Measurements from ENCODE around the gene SEMA5A. TPM values are rescaled to one million over a fixed set of nuclear protein-coding genes. Genes with fewer than 3 reads are reported as not detected.
A peak's percentile ranks its signal among the peaks of the same experiment; 100 is the strongest.

SEMA5A gene
- total RNA-seq, 2 donors from 2014 or later: 16.2 to 19.7 TPM

GRCh38 chr5:9331372-9331771 lies 214.5 kb downstream of the SEMA5A start:
- intact Hi-C loops (cut with DNase I): no loop called here
- DNase-seq: no peak
- no peak for ATAC-seq

GRCh38 chr5:9329125-9329524 lies 216.8 kb downstream of the SEMA5A start:
- intact Hi-C loops (cut with DNase I): no loop called here
- no peak for ATAC-seq

GRCh38 chr5:9325549-9325948 lies 220.3 kb downstream of the SEMA5A start:
- no peak for DNase-seq
- ATAC-seq: no peak
- intact Hi-C loops (cut with DNase I): no loop called here

More at GRCh38 chr5:9329125-9329524, 216.8 kb downstream of the SEMA5A start:
- no peak for DNase-seq

GRCh38 chr5:9324348-9325077 lies 221.4 kb downstream of the SEMA5A start:
- DNase-seq (no peak), ATAC-seq (no peak)
- intact Hi-C loops (cut with DNase I): no loop called here

GRCh38 chr5:9320652-9321051 lies 225.2 kb downstream of the SEMA5A start:
- no peak for ATAC-seq

GRCh38 chr5:9318031-9318430 lies 227.8 kb downstream of the SEMA5A start:
- intact Hi-C loops (cut with DNase I): no loop called here
- ATAC-seq (no peak), DNase-seq (no peak)

More at GRCh38 chr5:9320652-9321051, 225.2 kb downstream of the SEMA5A start:
- intact Hi-C loops (cut with DNase I): no loop called here
- no peak for DNase-seq

- DNase-seq (no peak), ATAC-seq (no peak)
- intact Hi-C loops (cut with DNase I): no loop called here
Measured at GRCh38 chr5:9316733-9317132, 229.1 kb downstream of the SEMA5A start.

GRCh38 chr5:9316041-9316440 lies 229.8 kb downstream of the SEMA5A start:
- no peak for DNase-seq
- intact Hi-C loops (cut with DNase I): no loop called here
- no peak for ATAC-seq

GRCh38 chr5:9314558-9314957 lies 231.3 kb downstream of the SEMA5A start:
- intact Hi-C loops (cut with DNase I): no loop called here
- no peak for ATAC-seq
- DNase-seq: no peak

GRCh38 chr5:9313751-9314150 lies 232.1 kb downstream of the SEMA5A start:
- ATAC-seq (no peak), DNase-seq (no peak)
- intact Hi-C loops (cut with DNase I): no loop called here

GRCh38 chr5:9307150-9307549 lies 238.7 kb downstream of the SEMA5A start:
- intact Hi-C loops (cut with DNase I): no loop called here
- DNase-seq (no peak), ATAC-seq (no peak)

GRCh38 chr5:9302218-9302617 lies 243.7 kb downstream of the SEMA5A start:
- no peak for DNase-seq
- ATAC-seq: no peak
- intact Hi-C loops (cut with DNase I): no loop called here

- intact Hi-C loops (cut with DNase I): no loop called here
- peak; percentile 50 to 83 for ATAC-seq
- no peak for DNase-seq
Measured at GRCh38 chr5:9301200-9301599, 244.7 kb downstream of the SEMA5A start.

GRCh38 chr5:9297134-9297533 lies 248.7 kb downstream of the SEMA5A start:
- ATAC-seq: no peak

GRCh38 chr5:9295466-9295801 lies 250.4 kb downstream of the SEMA5A start:
- ATAC-seq (no peak), DNase-seq (no peak)
- intact Hi-C loops (cut with DNase I): no loop called here

More at GRCh38 chr5:9297134-9297533, 248.7 kb downstream of the SEMA5A start:
- no peak for DNase-seq
- intact Hi-C loops (cut with DNase I): no loop called here

- no peak for ATAC-seq
- DNase-seq: no peak
- intact Hi-C loops (cut with DNase I): no loop called here
Measured at GRCh38 chr5:9294793-9295465, 250.9 kb downstream of the SEMA5A start.

GRCh38 chr5:9288234-9288633 lies 257.6 kb downstream of the SEMA5A start:
- intact Hi-C loops (cut with DNase I): loop anchor here in 1 of 2 donors (10.0 kb wide), 1 partner anchor 247 kb away; no protein-coding TSS in a partner anchor
- ATAC-seq (peak; percentile 11 to 45), DNase-seq (peak; percentile 26)

GRCh38 chr5:9284781-9285307 lies 261.0 kb downstream of the SEMA5A start:
- intact Hi-C loops (cut with DNase I): loop anchor here in 1 of 2 donors (10.0 kb wide), 1 partner anchor 250 kb away; no protein-coding TSS in a partner anchor
- DNase-seq: peak; percentile 24
- ATAC-seq: peak; percentile 93 to 94

GRCh38 chr5:9284272-9284671 lies 261.6 kb downstream of the SEMA5A start:
- DNase-seq: no peak
- ATAC-seq: no peak
- intact Hi-C loops (cut with DNase I): loop anchor here in 1 of 2 donors (10.0 kb wide), 1 partner anchor 251 kb away; no protein-coding TSS in a partner anchor

- no peak for ATAC-seq
- intact Hi-C loops (cut with DNase I): loop anchor here in 1 of 2 donors (10.0 kb wide), 1 partner anchor 251 kb away; no protein-coding TSS in a partner anchor
- no peak for DNase-seq
Measured at GRCh38 chr5:9283473-9283872, 262.4 kb downstream of the SEMA5A start.

Measured in left cardiac atrium (tissue), 4 donors.